Colonic mucosa (tissue), 4 donors: ENCODE measurements around the gene UNC45A. TPM values are rescaled to one million over a fixed set of nuclear protein-coding genes. Genes with fewer than 3 reads are reported as not detected.

ENCODE experiments used
- DNase-seq: peaks from one replicate; pipeline ENCODE4 v3.0.0-alpha.2; 2020
- H3K27ac ChIP-seq: fragments of 200-600 bp; one replicate; pipeline ENCODE4 v1.8.0; 2021
- H3K27me3 ChIP-seq: fragments of 200-600 bp; one replicate; pipeline ENCODE4 v1.8.0; 2021
- H3K36me3 ChIP-seq: fragments of 200-600 bp; one replicate; pipeline ENCODE4 v1.8.0; 2021
- H3K4me1 ChIP-seq: fragments of 200-600 bp; one replicate; pipeline ENCODE4 v1.8.0; 2021; ENCODE audit warnings: mild to moderate bottlenecking
- H3K4me3 ChIP-seq: fragments of 200-600 bp; one replicate; pipeline ENCODE4 v1.8.0; 2021
- H3K9ac ChIP-seq, 2 donors: one replicate each; pipeline ENCODE4 v1.7.0; 2013; ENCODE audit warnings: control low read depth in 2 of 2, low read depth in 2 of 2, low read length in 2 of 2
- H3K9me3 ChIP-seq: fragments of 200-600 bp; one replicate; pipeline ENCODE4 v1.8.0; 2021
- intact Hi-C: fragments of 100-400 bp; cut with DNase I; formaldehyde crosslinking; loops from one replicate; pipeline ENCODE4 v1.14.1; 2022
- total RNA-seq, 2 donors: library from RNA; stranded (reverse); fragmentation: NEBNext Ultra II Directional in 1 of 2; extraction: Animal tissue kit (Norgen Biotek cat#: 25700) in 1 of 2; gene quantifications; one replicate each; pipeline ENCODE4 v1.2.1, GENCODE V29; 2021
- TF ChIP-seq, protein P1 (sequence below): fragments of 200-600 bp; IDR thresholded peaks from one replicate; pipeline ENCODE4 v1.8.0; 2022; ENCODE audit warnings: antibody characterized with exemption, mild to moderate bottlenecking
- donor health status: healthy.
- donor health status: DM: no; HTN: no; CAD: no.
- donor health status: DM: no; HTN: no; CAD: no.

UNC45A gene
- total RNA-seq, 2 donors from 2014 or later, result 60.7 to 74.5 TPM

DNA sequence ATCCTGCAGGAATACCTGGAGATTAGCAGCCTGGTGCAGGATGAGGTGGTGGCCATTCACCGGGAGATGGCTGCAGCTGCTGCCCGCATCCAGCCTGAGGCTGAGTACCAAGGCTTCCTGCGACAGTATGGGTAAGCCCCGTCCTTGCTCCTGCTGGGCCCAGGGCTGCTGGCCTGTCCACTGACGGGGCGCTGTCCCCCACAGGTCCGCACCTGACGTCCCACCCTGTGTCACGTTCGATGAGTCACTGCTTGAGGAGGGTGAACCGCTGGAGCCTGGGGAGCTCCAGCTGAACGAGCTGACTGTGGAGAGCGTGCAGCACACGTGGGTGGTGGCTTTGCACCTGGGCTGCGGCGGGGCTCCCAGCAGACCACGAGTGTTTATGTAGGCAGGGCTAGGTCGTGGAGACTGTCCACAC is 45.8 kb upstream of the UNC45A start:
- H3K4me3 ChIP-seq, result no peak overlapping the region
- TF ChIP-seq, protein P1, sequence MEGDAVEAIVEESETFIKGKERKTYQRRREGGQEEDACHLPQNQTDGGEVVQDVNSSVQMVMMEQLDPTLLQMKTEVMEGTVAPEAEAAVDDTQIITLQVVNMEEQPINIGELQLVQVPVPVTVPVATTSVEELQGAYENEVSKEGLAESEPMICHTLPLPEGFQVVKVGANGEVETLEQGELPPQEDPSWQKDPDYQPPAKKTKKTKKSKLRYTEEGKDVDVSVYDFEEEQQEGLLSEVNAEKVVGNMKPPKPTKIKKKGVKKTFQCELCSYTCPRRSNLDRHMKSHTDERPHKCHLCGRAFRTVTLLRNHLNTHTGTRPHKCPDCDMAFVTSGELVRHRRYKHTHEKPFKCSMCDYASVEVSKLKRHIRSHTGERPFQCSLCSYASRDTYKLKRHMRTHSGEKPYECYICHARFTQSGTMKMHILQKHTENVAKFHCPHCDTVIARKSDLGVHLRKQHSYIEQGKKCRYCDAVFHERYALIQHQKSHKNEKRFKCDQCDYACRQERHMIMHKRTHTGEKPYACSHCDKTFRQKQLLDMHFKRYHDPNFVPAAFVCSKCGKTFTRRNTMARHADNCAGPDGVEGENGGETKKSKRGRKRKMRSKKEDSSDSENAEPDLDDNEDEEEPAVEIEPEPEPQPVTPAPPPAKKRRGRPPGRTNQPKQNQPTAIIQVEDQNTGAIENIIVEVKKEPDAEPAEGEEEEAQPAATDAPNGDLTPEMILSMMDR, result no peak
- H3K4me1 ChIP-seq, result peaks cover 4% of the 10 kb centered on the region
- no peaks in the 10 kb centered on the region for H3K9me3 ChIP-seq
- no peaks in the 10 kb centered on the region for H3K36me3 ChIP-seq
- intact Hi-C loops, result loop anchor here (5.0 kb wide), 1 partner anchor 197 kb away; no protein-coding TSS in a partner anchor
- no peak overlapping the region for H3K9ac ChIP-seq
- no peak for DNase-seq
- H3K27me3 ChIP-seq, result no peaks in the 10 kb centered on the region
- H3K27ac ChIP-seq, result no peak overlapping the region

DNA sequence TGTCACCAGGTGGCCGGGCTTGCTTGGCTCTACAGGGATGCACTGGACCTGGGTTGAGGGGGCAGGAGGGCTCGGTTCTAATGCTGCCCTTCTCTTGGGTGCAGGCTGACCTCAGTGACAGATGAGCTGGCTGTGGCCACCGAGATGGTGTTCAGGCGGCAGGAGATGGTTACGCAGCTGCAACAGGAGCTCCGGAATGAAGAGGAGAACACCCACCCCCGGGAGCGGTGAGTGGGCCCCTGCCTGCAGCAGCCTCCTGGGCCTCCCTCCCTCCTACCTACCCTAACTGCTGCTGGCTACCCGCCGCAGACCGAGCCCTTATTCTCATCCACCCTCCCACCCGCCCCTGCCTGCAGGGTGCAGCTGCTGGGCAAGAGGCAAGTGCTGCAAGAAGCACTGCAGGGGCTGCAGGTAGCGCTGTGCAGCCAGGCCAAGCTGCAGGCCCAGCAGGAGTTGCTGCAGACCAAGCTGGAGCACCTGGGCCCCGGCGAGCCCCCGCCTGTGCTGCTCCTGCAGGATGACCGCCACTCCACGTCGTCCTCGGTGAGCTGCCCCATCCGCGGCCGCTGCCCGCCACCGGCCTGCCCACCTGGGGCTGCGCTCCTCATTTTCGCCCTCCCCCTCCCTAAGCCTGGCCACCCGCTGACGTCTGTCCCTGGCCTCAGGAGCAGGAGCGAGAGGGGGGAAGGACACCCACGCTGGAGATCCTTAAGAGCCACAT is 45.2 kb upstream of the UNC45A start:
- TF ChIP-seq, protein P1, result no peak
- Histone ChIP-seq H3K9me3 (no peaks in the 10 kb centered on the region), H3K27ac (no peak overlapping the region), H3K9ac (no peak overlapping the region), H3K27me3 (no peaks in the 10 kb centered on the region), H3K4me3 (no peak overlapping the region), H3K36me3 (no peaks in the 10 kb centered on the region), H3K4me1 (no peaks in the 10 kb centered on the region)
- intact Hi-C loops, result loop anchor here (5.0 kb wide), 1 partner anchor 198 kb away; no protein-coding TSS in a partner anchor
- no peak for DNase-seq

DNA sequence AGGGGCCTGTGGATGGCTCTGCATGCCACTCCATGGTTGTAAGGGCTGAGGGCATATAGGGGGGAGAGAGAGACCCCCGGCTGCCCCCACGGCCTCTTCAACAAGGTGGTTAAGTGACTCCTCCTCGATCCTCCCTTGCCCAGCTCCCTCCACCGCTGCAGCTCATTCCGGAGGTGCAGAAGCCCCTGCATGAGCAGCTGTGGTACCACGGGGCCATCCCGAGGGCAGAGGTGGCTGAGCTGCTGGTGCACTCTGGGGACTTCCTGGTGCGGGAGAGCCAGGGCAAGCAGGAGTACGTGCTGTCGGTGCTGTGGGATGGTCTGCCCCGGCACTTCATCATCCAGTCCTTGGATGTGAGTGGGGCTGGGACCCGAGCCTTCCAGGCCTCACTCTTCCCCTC is 44.2 kb upstream of the UNC45A start:
- H3K4me1 ChIP-seq, result no peaks in the 10 kb centered on the region
- H3K9me3 ChIP-seq, result no peaks in the 10 kb centered on the region
- H3K27ac ChIP-seq, result no peak overlapping the region
- H3K36me3 ChIP-seq, result no peaks in the 10 kb centered on the region
- no peak for DNase-seq
- intact Hi-C loops, result no loop called here
- H3K9ac ChIP-seq, result no peak overlapping the region
- H3K4me3 ChIP-seq, result no peak overlapping the region
- H3K27me3 ChIP-seq, result no peaks in the 10 kb centered on the region
- TF ChIP-seq, protein P1, result no peak

DNA sequence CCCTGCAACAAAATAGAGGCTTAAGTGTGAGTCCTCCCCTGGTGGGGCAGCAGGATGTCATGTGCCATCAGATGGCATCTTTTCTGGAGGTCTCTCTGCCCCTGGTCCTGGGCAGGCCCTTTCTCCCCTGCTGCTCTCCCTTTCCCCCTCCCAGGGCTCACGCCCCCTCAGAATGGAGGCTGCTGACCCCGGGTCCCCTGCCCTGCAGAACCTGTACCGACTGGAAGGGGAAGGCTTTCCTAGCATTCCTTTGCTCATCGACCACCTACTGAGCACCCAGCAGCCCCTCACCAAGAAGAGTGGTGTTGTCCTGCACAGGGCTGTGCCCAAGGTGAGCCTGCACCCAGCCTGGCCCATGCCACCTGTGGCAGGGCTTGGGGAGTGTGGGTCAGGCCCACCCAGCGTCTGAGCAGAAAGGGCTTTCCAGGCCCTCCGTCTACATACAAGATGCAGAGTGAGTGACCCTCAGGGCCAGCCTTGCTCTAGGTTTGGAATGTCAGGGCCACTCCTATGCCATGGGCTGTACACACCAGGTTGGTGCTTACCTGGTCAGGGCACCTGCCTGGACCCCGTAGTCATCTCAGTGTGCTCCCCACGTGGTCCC is 43.6 kb upstream of the UNC45A start:
- Histone ChIP-seq H3K36me3 (no peaks in the 10 kb centered on the region), H3K27ac (no peak overlapping the region), H3K9me3 (no peaks in the 10 kb centered on the region), H3K4me3 (no peak overlapping the region), H3K27me3 (no peaks in the 10 kb centered on the region), H3K9ac (no peak overlapping the region), H3K4me1 (no peaks in the 10 kb centered on the region)
- intact Hi-C loops, result no loop called here
- DNase-seq, result no peak
- TF ChIP-seq, protein P1, result no peak

DNA sequence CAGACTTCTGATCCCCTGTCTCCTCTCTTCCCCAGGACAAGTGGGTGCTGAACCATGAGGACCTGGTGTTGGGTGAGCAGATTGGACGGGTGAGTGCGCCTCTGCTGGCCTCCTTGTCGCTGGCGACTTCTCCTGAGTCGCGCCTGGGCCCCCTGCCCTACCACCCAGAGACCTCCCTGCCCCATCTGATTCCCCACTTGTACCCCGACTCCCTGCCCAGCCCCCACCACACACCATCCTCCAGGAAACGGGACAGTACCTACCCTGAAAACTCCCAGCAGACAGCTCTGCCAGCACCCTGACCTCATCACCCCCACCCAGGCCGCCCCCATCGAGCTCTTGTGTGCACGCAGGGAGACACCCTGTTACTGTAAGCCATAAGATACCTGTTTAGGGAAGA is 43.1 kb upstream of the UNC45A start:
- Histone ChIP-seq H3K27ac (no peak overlapping the region), H3K27me3 (no peaks in the 10 kb centered on the region), H3K9me3 (no peaks in the 10 kb centered on the region), H3K4me3 (no peak overlapping the region), H3K36me3 (no peaks in the 10 kb centered on the region), H3K9ac (no peak overlapping the region), H3K4me1 (no peaks in the 10 kb centered on the region)
- no peak for DNase-seq
- TF ChIP-seq, protein P1, result no peak
- intact Hi-C loops, result no loop called here
